ENCODE results near the gene RGN. TPM values are rescaled to one million over a fixed set of nuclear protein-coding genes. Genes with fewer than 3 reads are reported as not detected.

Gene RGN
- polyA plus RNA-seq, 1 donor from 2014 or later, result 1.5 TPM

- no peaks in the 10 kb centered on the region for H3K9me2 ChIP-seq (ENCODE audit: insufficient read depth, low read length)
- no peaks in the 10 kb centered on the region for H3K36me3 ChIP-seq (ENCODE audit: insufficient read depth, low read length)
- H3K4me3 ChIP-seq (ENCODE audit: low read length), result no peak overlapping the region
- no peak for TF ChIP-seq EZH2 (IDR thresholded peaks at IDR 0.05; ENCODE audit: borderline replicate concordance, insufficient read depth, low read length, poor library complexity, severe bottlenecking)
- no peak for TF ChIP-seq REST (IDR thresholded peaks at IDR 0.05; ENCODE audit: borderline replicate concordance)
- TF ChIP-seq, protein P1, sequence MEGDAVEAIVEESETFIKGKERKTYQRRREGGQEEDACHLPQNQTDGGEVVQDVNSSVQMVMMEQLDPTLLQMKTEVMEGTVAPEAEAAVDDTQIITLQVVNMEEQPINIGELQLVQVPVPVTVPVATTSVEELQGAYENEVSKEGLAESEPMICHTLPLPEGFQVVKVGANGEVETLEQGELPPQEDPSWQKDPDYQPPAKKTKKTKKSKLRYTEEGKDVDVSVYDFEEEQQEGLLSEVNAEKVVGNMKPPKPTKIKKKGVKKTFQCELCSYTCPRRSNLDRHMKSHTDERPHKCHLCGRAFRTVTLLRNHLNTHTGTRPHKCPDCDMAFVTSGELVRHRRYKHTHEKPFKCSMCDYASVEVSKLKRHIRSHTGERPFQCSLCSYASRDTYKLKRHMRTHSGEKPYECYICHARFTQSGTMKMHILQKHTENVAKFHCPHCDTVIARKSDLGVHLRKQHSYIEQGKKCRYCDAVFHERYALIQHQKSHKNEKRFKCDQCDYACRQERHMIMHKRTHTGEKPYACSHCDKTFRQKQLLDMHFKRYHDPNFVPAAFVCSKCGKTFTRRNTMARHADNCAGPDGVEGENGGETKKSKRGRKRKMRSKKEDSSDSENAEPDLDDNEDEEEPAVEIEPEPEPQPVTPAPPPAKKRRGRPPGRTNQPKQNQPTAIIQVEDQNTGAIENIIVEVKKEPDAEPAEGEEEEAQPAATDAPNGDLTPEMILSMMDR (IDR thresholded peaks at IDR 0.05; ENCODE audit: poor library complexity, severe bottlenecking), result no peak
- TF ChIP-seq EP300 (conservative IDR thresholded peaks at IDR 0.05; ENCODE audit: poor library complexity, severe bottlenecking), result no peak
- TF ChIP-seq SMC3 (conservative IDR thresholded peaks at IDR 0.05; ENCODE audit: poor library complexity), result no peak
- TF ChIP-seq TAF1 (IDR thresholded peaks at IDR 0.05; ENCODE audit: low read depth), result no peak
- TF ChIP-seq MXI1 (conservative IDR thresholded peaks at IDR 0.05; ENCODE audit: poor library complexity, severe bottlenecking), result no peak
- TF ChIP-seq RAD21 (conservative IDR thresholded peaks at IDR 0.05), result no peak
- no peak for TF ChIP-seq POLR2AphosphoS5 (IDR thresholded peaks at IDR 0.05)
- no peaks in the 10 kb centered on the region for H3K79me2 ChIP-seq (replicated peaks; ENCODE audit: insufficient read depth, low read length)
- no peaks in the 10 kb centered on the region for H3K27me3 ChIP-seq (ENCODE audit: insufficient read depth, low read depth, low read length)
- no peak overlapping the region for H3K4me2 ChIP-seq (ENCODE audit: low read length)
- H3K27ac ChIP-seq (ENCODE audit: low read length), result no peak overlapping the region
- H4K20me1 ChIP-seq (ENCODE audit: insufficient read depth), result no peaks in the 10 kb centered on the region
- H2AFZ ChIP-seq (ENCODE audit: low read depth, low read length), result no peak overlapping the region
- H3F3A ChIP-seq (ENCODE audit: insufficient read depth, low read length, poor library complexity, severe bottlenecking), result no peaks in the 10 kb centered on the region
- H3K9me3 ChIP-seq (ENCODE audit: low read length), result no peaks in the 10 kb centered on the region
- H3K9ac ChIP-seq (ENCODE audit: low read length), result no peak overlapping the region
Measured at GRCh38 chrX:47068720-47069119, 9.5 kb upstream of the RGN start.

- no peaks in the 10 kb centered on the region for H3K79me2 ChIP-seq (replicated peaks; ENCODE audit: insufficient read depth, low read length)
- no peak overlapping the region for H3K9ac ChIP-seq (ENCODE audit: low read length)
- no peaks in the 10 kb centered on the region for H3K36me3 ChIP-seq (ENCODE audit: insufficient read depth, low read length)
- no peak overlapping the region for H3K4me2 ChIP-seq (ENCODE audit: low read length)
- H3F3A ChIP-seq (ENCODE audit: insufficient read depth, low read length, poor library complexity, severe bottlenecking), result no peaks in the 10 kb centered on the region
- H3K27me3 ChIP-seq (ENCODE audit: insufficient read depth, low read depth, low read length), result no peaks in the 10 kb centered on the region
- H3K9me3 ChIP-seq (ENCODE audit: low read length), result no peaks in the 10 kb centered on the region
- no peaks in the 10 kb centered on the region for H4K20me1 ChIP-seq (ENCODE audit: insufficient read depth)
- no peak overlapping the region for H3K27ac ChIP-seq (ENCODE audit: low read length)
- TF ChIP-seq, protein P1 (IDR thresholded peaks at IDR 0.05; ENCODE audit: poor library complexity, severe bottlenecking), result no peak
- TF ChIP-seq EP300 (conservative IDR thresholded peaks at IDR 0.05; ENCODE audit: poor library complexity, severe bottlenecking), result no peak
- TF ChIP-seq TAF1 (IDR thresholded peaks at IDR 0.05; ENCODE audit: low read depth), result no peak
- TF ChIP-seq MXI1 (conservative IDR thresholded peaks at IDR 0.05; ENCODE audit: poor library complexity, severe bottlenecking), result no peak
- TF ChIP-seq POLR2AphosphoS5 (IDR thresholded peaks at IDR 0.05), result no peak
- H3K9me2 ChIP-seq (ENCODE audit: insufficient read depth, low read length), result no peaks in the 10 kb centered on the region
- H3K4me3 ChIP-seq (ENCODE audit: low read length), result no peak overlapping the region
- no peak overlapping the region for H2AFZ ChIP-seq (ENCODE audit: low read depth, low read length)
Measured at GRCh38 chrX:47080215-47080914, 2.1 kb downstream of the RGN start.
